GM11168 (cell line): ENCODE results near the gene AP2M1.
"Not testable (repeated sequence)": the region's sequence is repeated elsewhere in the genome, so short reads cannot be mapped to it uniquely, and the experiment has no call there.

Experiments
- in situ Hi-C: fragments of 300-500 bp; cut with MboI; formaldehyde crosslinking; loops from one replicate; pipeline ENCODE4 v1.12.0; 2022; ENCODE audit warnings: low sequenced_read_pairs; ENCODE audit not compliant: unreplicated experiment

The AP2M1 gene

GRCh38 chr3:184155644-184156521 is 18.8 kb upstream of the AP2M1 start:
- in situ Hi-C loops, result no loop called here

DNA sequence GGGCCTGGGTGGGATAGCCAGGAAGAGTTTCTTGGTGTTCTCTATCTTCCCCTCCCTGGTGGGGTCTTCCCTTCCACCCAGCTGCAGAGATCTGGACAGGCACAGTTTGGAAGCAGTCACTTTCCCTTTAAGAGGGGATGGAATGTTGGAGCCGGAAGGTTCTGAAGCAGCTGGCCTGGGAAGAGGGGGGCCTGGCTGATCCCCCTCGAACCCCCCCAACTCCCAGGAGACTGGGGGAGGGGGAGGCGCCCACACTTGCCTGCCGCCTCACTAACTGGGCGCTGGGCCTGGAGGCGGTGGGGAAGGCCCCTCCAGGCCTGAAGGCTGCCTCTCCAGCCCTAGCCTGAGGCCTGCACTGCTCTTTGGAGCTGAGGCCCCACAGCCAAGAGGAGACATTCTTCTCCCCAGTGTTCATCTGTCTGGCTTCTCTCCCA is 18.1 kb upstream of the AP2M1 start:
- in situ Hi-C loops, result no loop called here

DNA sequence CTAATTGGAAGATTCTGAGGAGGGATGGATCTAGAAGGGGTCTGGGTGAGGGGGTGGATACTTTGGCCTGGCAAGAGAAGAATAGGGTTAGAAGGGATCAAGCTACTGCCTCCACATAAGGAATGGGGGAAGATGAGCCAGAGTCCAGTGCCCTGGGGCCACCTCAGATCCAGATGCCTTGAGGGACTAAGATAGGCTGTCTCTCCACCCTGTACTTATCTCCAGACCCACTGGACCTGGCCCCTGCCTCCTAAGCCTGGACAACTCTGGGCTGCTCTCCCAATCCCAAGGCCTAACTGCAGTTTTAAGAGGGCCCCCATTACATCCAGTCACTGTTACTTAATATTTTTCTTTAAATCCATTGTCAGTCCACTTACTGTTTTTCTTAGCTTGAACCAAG is 17.4 kb upstream of the AP2M1 start:
- in situ Hi-C loops, result no loop called here

- in situ Hi-C loops, result no loop called here
Observed at GRCh38 chr3:184158404-184158803, 16.3 kb upstream of the AP2M1 start.

DNA sequence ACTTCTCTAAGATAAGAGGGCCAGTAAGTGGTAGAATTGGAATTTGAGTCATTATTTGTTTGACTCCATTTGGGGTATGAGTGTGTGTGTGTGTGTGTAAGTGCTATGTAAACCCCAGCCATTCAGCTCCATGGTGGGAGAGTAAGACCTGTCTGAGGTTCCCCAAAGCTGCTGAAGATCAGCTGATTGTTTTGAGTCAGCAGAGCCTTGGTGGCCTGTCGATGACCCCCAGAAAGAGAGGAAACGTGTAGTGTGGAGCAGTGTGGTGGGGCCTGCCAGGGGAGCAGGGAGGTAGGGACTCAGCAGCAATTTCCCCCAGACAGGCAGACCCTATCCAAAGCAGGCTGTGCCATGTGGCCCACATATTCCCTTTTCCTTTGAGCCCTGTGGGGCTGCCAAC is 14.2 kb upstream of the AP2M1 start:
- in situ Hi-C loops, result no loop called here

DNA sequence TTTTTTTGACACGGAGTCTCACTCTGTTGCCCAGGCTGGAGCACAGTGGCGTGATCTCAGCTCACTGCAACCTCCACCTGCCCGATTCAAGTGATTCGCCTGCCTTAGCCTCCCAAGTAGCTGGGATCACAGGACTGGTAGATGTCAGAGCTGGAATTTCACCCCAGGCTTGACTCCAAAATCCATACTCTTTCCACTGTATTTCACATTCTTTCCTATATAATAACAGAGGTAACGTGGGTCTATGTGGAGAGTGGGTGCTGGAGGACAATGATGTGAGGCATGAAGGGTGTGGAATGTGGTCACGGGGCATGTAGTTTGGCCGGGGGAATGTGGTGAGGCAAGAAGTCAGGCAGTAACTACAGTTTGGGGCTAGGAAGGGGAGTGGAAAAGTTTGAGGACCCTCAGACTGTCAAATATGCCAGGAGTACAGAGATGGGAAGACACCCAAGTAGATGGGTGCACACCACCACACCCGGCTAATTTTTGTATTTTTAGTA is 12.0 kb upstream of the AP2M1 start:
- in situ Hi-C loops, result not testable (repeated sequence)

GRCh38 chr3:184164648-184165330 is 9.9 kb upstream of the AP2M1 start:
- in situ Hi-C loops, result no loop called here

- in situ Hi-C loops, result no loop called here
Observed at GRCh38 chr3:184165543-184165942, 9.1 kb upstream of the AP2M1 start.

DNA sequence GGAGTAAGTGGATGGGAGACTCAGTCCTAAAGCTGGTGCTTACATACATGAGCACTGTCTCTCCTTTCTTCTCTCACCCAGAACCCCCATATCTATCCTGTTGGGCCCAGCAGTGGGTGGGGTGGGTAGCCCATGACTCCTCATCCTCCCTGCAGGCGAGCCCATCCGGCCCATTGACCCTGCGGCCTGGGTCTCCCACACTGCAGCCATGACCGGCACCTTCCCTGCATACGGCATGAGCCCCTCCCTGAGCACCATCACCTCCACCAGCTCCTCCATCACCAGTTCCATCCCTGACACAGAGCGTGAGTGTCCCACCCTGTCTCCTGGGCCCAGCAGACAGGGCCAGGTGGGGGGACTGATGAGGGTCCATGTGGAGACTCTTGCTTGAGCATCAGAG is 8.0 kb upstream of the AP2M1 start:
- in situ Hi-C loops, result no loop called here

DNA sequence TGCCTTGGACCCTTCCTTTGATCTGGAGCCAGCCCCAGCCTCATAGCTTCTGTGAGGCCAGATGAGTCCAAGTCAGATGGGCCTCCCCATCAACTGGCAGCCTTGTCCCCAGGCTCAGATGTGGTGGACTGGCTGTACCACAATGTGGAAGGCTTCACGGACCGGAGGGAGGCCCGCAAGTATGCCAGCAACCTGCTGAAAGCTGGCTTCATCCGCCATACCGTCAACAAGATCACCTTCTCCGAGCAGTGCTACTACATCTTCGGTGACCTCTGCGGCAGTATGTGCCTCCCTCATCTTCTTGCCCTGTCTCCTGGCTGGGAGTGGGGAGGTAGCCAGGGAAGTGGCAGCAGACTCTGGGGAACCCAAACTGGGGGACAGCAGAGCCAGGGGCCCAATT is 6.9 kb upstream of the AP2M1 start:
- in situ Hi-C loops, result no loop called here

GRCh38 chr3:184168363-184169120 is 6.1 kb upstream of the AP2M1 start:
- in situ Hi-C loops, result no loop called here

GRCh38 chr3:184169896-184170875 is 4.5 kb upstream of the AP2M1 start:
- in situ Hi-C loops, result no loop called here

GRCh38 chr3:184171562-184171961 is 3.1 kb upstream of the AP2M1 start:
- in situ Hi-C loops, result no loop called here

GRCh38 chr3:184172681-184173373 is 1.8 kb upstream of the AP2M1 start:
- in situ Hi-C loops, result no loop called here

- in situ Hi-C loops, result no loop called here
Observed at GRCh38 chr3:184173374-184173722, 1.3 kb upstream of the AP2M1 start.

GRCh38 chr3:184174284-184174645 is 390 bp upstream of the AP2M1 start:
- in situ Hi-C loops, result no loop called here

- in situ Hi-C loops, result no loop called here
Observed at GRCh38 chr3:184175506-184175905, 851 bp downstream of the AP2M1 start.

DNA sequence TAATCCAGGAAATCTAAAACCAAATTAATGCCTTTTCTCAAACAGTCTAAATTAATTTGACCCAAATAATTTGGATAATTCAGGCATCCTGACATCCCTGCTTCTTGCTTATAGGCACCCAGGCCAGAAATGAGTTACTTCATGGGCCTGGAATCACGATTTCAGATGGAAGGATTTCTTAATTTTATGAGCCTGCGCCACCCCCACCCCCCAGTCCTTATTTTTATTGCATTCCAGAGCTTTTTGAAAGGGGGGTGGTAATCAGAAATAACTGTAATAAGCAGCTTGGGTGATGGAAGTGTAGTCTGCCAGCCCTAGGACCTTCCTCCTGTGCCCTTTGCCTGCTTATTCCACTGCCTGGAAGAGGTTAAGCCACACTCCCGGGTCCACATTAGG is 1.3 kb downstream of the AP2M1 start:
- in situ Hi-C loops, result no loop called here
